GM12878 (cell line): ENCODE measurements around the gene SP3. TPM values are rescaled to one million over a fixed set of nuclear protein-coding genes. Genes with fewer than 3 reads are reported as not detected.

Experiments
- ATAC-seq: fragments of 200-7000 bp; cut with Tn5 transposase; 3 replicates; pipeline ENCODE4 v1.9.1; 2020; ENCODE audit warnings: mild to moderate bottlenecking, moderate library complexity
- BruUV-seq: library from RNA; stranded (reverse); fragments of 400-500 nt; replicated peaks from 2 replicates; lab custom pipeline; 2021; lab: Mats Ljungman, UMichigan
- CTCF ChIA-PET: fragments of 300-600 bp; sonication (Branson Sonifier 250); formaldehyde crosslinking; extraction: SDS; loops from one replicate; lab custom pipeline; 2021; ENCODE audit warnings: inconsistent platforms; lab: Yijun Ruan, JAX
- POLR2A ChIA-PET: fragments of 350-600 bp; formaldehyde crosslinking; extraction: SDS; loops from one replicate; lab custom pipeline; 2021; ENCODE audit warnings: inconsistent platforms; lab: Charles Lee
- RAD21 ChIA-PET: fragments of 300-600 bp; sonication (Branson Sonifier 250); formaldehyde crosslinking; loops from one replicate; lab custom pipeline; 2023; ENCODE audit warnings: antibody characterized with exemption; ENCODE audit not compliant: unreplicated experiment; lab: Charles Lee
- SMC1A ChIA-PET: fragments of 300-600 bp; sonication (Branson Sonifier 250); formaldehyde crosslinking; loops from one replicate; lab custom pipeline; 2023; ENCODE audit not compliant: unreplicated experiment, uncharacterized antibody; lab: Charles Lee
- DNase-seq: peaks from one replicate; pipeline ENCODE4 v3.0.0-alpha.2; 2011; ENCODE audit warnings: low read depth, low spot score
- FAIRE-seq: peaks from 3 replicates; lab custom pipeline; 2011; peaks lifted over from hg19 to GRCh38; lab: Jason Lieb, UNC
- H2AFZ ChIP-seq: 2 replicates; pipeline ENCODE4 v1.6.0; 2011; ENCODE audit warnings: low read depth, low read length, control low read depth; ENCODE audit not compliant: control insufficient read depth
- H3K27ac ChIP-seq: 2 replicates; pipeline ENCODE4 v1.5.1; 2011; ENCODE audit warnings: control low read depth; ENCODE audit not compliant: control insufficient read depth, insufficient read depth
- H3K27me3 ChIP-seq, 2 experiments: replicated peaks in 1 of 2; 2 replicates each; pipeline versions ENCODE4 v1.6.0 to v1.6.1; 2011; ENCODE audit warnings: low read length in 1 of 2; ENCODE audit not compliant: control insufficient read depth in 2 of 2, insufficient read depth in 2 of 2
- H3K36me3 ChIP-seq, 2 experiments: 2 replicates each; pipeline ENCODE4 v1.5.1; 2011; ENCODE audit warnings: low read length in 1 of 2; ENCODE audit not compliant: control insufficient read depth in 2 of 2, insufficient read depth in 2 of 2
- H3K4me1 ChIP-seq: 2 replicates; pipeline ENCODE4 v1.6.1; 2011; ENCODE audit warnings: mild to moderate bottlenecking, low read length, moderate library complexity, mixed read lengths; ENCODE audit not compliant: control insufficient read depth, insufficient read depth
- H3K4me2 ChIP-seq: 2 replicates; pipeline ENCODE4 v1.6.0; 2011; ENCODE audit warnings: control low read depth; ENCODE audit not compliant: control insufficient read depth, insufficient read depth
- H3K4me3 ChIP-seq: fragments of 200-600 bp; sonication (generic); 2 replicates; pipeline ENCODE4 v1.5.1; 2016
- H3K79me2 ChIP-seq: 2 replicates; pipeline ENCODE4 v1.6.0; 2011; ENCODE audit warnings: low read length; ENCODE audit not compliant: control insufficient read depth, insufficient read depth
- H3K9ac ChIP-seq: 2 replicates; pipeline ENCODE4 v1.8.0; 2011; ENCODE audit warnings: low read length, control low read depth, mixed read lengths; ENCODE audit not compliant: control insufficient read depth, insufficient read depth
- H3K9me3 ChIP-seq: replicated peaks from 3 replicates; pipeline ENCODE4 v1.5.1; 2011; ENCODE audit warnings: mild to moderate bottlenecking, low read length; ENCODE audit not compliant: control insufficient read depth, insufficient read depth
- H4K20me1 ChIP-seq: 2 replicates; pipeline ENCODE4 v1.6.0; 2011; ENCODE audit not compliant: control insufficient read depth, insufficient read depth
- PBX3 ChIP-seq: IDR thresholded peaks from 2 replicates; pipeline ENCODE4 v1.6.1; 2011; ENCODE audit warnings: mild to moderate bottlenecking, low read depth, low read length, moderate library complexity; ENCODE audit not compliant: insufficient replicate concordance
- RUNX3 ChIP-seq: IDR thresholded peaks from 2 replicates; pipeline ENCODE4 v1.6.1; 2012; ENCODE audit warnings: low read length, inconsistent platforms
- SPI1 ChIP-seq: IDR thresholded peaks from 2 replicates; pipeline ENCODE4 v1.6.1; 2011; ENCODE audit warnings: low read depth, mild to moderate bottlenecking, low read length, moderate library complexity, borderline replicate concordance; ENCODE audit not compliant: insufficient read depth
- WGBS: methylation state at CpG from one replicate; pipeline ENCODE4 v1.1.6; 2016; ENCODE audit warnings: low lambda C conversion rate; ENCODE audit not compliant: insufficient replicate concordance, insufficient coverage; ENCODE audit errors: missing lambda C conversion rate; 5-methylcytosine and 5-hydroxymethylcytosine counted together
- in situ Hi-C: fragments of 300-500 bp; cut with MboI; formaldehyde crosslinking; loops from 9 replicates; pipeline ENCODE4 v1.14.3; 2018; ENCODE audit warnings: mixed read lengths
- intact Hi-C: fragments of 100-400 bp; cut with micrococcal nuclease; formaldehyde crosslinking; loops from one replicate; pipeline ENCODE4 v1.14.2; 2022; ENCODE audit not compliant: unreplicated experiment
- polyA plus RNA-seq, 11 experiments: library from polyadenylated mRNA; depleted of rRNA in 4 of 11; unstranded in 6 of 11; stranded (reverse) in 5 of 11; fragments of >200 nt; fragmentation: Nextera tagmentation in 4 of 11; fragmentation: Illumina TruSeq in 1 of 11; extraction: Ambion mirVana in 4 of 11; extraction: Trizol in 1 of 11; gene quantifications; 1 replicate in 1 of 11; 2 replicates in 10 of 11; pipeline versions ENCODE4 v1.2.1 to v1.2.3, GENCODE V29; 2011 to 2016; ENCODE audit warnings: inconsistent platforms in 2 of 11, missing spikeins in 2 of 11, low read depth in 1 of 11
- total RNA-seq, 4 experiments: library from RNA; depleted of rRNA in 3 of 4; stranded (reverse); fragments of >200 nt in 3 of 4; fragmentation: Illumina TruSeq in 1 of 4; extraction: Trizol in 1 of 4; gene quantifications; 2 replicates each; pipeline versions ENCODE4 v1.2.1 to v1.2.3, GENCODE V29; 2013 to 2021

Gene SP3
- total and polyA plus RNA-seq, 10 of the 15 experiments (the other 5 are each of a cell fraction or from before 2014, with no cell fraction given) = 9.9 to 87.6 (median 52.4) TPM

- TF ChIP-seq RUNX3 (no peak), SPI1 (peak; percentile 27; the same call in 1 of the 2 replicates), PBX3 (no peak)
- FAIRE-seq (no peak), ATAC-seq (no peak), DNase-seq (no peak)
- ChIA-PET CTCF (no interaction called here), RAD21 (no interaction called here), POLR2A (interaction anchor here (0.5 kb wide), 1 partner anchor 121 kb away, joined by 3 read pairs; no protein-coding TSS in a partner anchor), SMC1A (no interaction called here)
- WGBS = 57% methylated on average over 8 of the region's 8 CpGs
- H3K4me2 ChIP-seq = no peak overlapping the region
- H3K27ac ChIP-seq = no peak overlapping the region
- intact Hi-C loops = no loop called here
- peaks cover 2% of the 10 kb centered on the region for H3K4me1 ChIP-seq
- no peak overlapping the region for H2AFZ ChIP-seq
- H4K20me1 ChIP-seq = no peaks in the 10 kb centered on the region
- in situ Hi-C loops = no loop called here
- peaks cover 0 to 2% of the 10 kb centered on the region in 2 experiments; a peak in 2 of 4 replicates for H3K27me3 ChIP-seq
- H3K9me3 ChIP-seq = no peaks in the 10 kb centered on the region; the same call in 2 of the 3 replicates
- no peak overlapping the region for H3K4me3 ChIP-seq
- no TSS peak for BruUV-seq
- H3K9ac ChIP-seq = no peak overlapping the region
- H3K36me3 ChIP-seq = no peaks in the 10 kb centered on the region
- no peaks in the 10 kb centered on the region for H3K79me2 ChIP-seq
These were observed 95.6 kb downstream of the SP3 start for GRCh38 chr2:173869244-173870229.
